Measurements from ENCODE around the gene PTPN1. TPM values are rescaled to one million over a fixed set of nuclear protein-coding genes. Genes with fewer than 3 reads are reported as not detected.

Gene PTPN1
- total and polyA plus RNA-seq, 2 of the 13 experiments (the other 11 are each of a cell fraction or from before 2014, with no cell fraction given): 17.7 to 37.2 TPM

DNA sequence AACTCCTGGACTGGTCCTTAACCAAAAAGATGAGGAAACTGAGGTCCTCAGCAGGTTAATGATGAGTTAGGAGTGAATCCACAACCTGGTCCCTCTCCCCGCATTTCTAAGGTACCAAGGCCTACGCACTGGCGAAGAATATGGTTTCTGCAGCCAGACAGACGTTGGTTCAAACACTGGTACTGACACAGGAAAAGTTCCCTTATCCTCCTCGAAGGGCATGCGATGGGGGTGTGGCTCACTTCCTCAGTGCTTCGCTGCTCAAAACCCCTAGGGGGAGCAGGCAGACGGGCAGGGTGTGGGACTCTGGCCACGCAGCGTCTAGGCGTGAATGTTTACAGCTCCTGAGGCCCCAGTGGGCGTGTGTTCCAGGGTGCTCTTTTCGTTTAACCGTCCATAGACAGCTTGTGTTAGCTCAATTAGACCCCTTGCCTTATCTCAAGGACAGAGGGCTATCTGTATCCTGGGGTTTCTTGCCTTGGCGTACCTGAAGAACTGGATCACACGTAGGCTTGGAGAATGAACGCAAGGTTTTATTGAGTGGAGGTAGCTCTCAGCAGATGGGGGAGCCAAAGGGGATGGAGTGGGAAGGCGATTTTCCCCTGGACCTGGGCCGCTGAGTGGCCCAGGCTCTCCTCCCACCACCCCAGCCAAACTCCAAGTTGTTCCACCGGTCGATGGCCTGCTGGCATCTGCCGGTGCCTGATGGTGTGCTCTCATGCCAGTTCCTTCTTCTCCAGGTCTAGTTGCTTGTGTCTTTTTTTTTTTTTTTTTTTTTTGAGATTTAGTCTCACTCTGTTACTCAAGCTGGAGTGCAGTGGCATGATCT is 31.8 kb upstream of the PTPN1 start (continued):
- TF ChIP-seq ZNF17 (CRISPR knock-in tag; IDR thresholded peaks at IDR 0.05) (no peak), IRX3 (CRISPR knock-in tag; IDR thresholded peaks at IDR 0.05; ENCODE audit: borderline replicate concordance, low read depth) (no peak), TMF1 (CRISPR knock-in tag; IDR thresholded peaks at IDR 0.05; ENCODE audit: low read depth) (no peak), MTA3 (CRISPR knock-in tag; IDR thresholded peaks at IDR 0.05) (no peak), ZFP82 (CRISPR knock-in tag; IDR thresholded peaks at IDR 0.05; ENCODE audit: borderline replicate concordance) (no peak), ZNF772 (CRISPR knock-in tag; IDR thresholded peaks at IDR 0.05) (no peak), NFRKB (IDR thresholded peaks at IDR 0.05) (no peak), SP5 (CRISPR knock-in tag; IDR thresholded peaks at IDR 0.05; ENCODE audit: borderline replicate concordance, low read depth) (no peak)
- TF ChIP-seq, protein P1, sequence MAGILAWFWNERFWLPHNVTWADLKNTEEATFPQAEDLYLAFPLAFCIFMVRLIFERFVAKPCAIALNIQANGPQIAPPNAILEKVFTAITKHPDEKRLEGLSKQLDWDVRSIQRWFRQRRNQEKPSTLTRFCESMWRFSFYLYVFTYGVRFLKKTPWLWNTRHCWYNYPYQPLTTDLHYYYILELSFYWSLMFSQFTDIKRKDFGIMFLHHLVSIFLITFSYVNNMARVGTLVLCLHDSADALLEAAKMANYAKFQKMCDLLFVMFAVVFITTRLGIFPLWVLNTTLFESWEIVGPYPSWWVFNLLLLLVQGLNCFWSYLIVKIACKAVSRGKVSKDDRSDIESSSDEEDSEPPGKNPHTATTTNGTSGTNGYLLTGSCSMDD (CRISPR knock-in tag; IDR thresholded peaks at IDR 0.05): no peak
- TF ChIP-seq, protein P2, sequence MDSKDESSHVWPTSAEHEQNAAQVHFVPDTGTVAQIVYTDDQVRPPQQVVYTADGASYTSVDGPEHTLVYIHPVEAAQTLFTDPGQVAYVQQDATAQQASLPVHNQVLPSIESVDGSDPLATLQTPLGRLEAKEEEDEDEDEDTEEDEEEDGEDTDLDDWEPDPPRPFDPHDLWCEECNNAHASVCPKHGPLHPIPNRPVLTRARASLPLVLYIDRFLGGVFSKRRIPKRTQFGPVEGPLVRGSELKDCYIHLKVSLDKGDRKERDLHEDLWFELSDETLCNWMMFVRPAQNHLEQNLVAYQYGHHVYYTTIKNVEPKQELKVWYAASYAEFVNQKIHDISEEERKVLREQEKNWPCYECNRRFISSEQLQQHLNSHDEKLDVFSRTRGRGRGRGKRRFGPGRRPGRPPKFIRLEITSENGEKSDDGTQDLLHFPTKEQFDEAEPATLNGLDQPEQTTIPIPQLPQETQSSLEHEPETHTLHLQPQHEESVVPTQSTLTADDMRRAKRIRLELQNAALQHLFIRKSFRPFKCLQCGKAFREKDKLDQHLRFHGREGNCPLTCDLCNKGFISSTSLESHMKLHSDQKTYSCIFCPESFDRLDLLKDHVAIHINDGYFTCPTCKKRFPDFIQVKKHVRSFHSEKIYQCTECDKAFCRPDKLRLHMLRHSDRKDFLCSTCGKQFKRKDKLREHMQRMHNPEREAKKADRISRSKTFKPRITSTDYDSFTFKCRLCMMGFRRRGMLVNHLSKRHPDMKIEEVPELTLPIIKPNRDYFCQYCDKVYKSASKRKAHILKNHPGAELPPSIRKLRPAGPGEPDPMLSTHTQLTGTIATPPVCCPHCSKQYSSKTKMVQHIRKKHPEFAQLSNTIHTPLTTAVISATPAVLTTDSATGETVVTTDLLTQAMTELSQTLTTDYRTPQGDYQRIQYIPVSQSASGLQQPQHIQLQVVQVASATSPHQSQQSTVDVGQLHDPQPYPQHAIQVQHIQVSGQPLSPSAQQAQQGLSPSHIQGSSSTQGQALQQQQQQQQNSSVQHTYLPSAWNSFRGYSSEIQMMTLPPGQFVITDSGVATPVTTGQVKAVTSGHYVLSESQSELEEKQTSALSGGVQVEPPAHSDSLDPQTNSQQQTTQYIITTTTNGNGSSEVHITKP (CRISPR knock-in tag; IDR thresholded peaks at IDR 0.05; ENCODE audit: low read depth): no peak
- TF ChIP-seq, protein P3, sequence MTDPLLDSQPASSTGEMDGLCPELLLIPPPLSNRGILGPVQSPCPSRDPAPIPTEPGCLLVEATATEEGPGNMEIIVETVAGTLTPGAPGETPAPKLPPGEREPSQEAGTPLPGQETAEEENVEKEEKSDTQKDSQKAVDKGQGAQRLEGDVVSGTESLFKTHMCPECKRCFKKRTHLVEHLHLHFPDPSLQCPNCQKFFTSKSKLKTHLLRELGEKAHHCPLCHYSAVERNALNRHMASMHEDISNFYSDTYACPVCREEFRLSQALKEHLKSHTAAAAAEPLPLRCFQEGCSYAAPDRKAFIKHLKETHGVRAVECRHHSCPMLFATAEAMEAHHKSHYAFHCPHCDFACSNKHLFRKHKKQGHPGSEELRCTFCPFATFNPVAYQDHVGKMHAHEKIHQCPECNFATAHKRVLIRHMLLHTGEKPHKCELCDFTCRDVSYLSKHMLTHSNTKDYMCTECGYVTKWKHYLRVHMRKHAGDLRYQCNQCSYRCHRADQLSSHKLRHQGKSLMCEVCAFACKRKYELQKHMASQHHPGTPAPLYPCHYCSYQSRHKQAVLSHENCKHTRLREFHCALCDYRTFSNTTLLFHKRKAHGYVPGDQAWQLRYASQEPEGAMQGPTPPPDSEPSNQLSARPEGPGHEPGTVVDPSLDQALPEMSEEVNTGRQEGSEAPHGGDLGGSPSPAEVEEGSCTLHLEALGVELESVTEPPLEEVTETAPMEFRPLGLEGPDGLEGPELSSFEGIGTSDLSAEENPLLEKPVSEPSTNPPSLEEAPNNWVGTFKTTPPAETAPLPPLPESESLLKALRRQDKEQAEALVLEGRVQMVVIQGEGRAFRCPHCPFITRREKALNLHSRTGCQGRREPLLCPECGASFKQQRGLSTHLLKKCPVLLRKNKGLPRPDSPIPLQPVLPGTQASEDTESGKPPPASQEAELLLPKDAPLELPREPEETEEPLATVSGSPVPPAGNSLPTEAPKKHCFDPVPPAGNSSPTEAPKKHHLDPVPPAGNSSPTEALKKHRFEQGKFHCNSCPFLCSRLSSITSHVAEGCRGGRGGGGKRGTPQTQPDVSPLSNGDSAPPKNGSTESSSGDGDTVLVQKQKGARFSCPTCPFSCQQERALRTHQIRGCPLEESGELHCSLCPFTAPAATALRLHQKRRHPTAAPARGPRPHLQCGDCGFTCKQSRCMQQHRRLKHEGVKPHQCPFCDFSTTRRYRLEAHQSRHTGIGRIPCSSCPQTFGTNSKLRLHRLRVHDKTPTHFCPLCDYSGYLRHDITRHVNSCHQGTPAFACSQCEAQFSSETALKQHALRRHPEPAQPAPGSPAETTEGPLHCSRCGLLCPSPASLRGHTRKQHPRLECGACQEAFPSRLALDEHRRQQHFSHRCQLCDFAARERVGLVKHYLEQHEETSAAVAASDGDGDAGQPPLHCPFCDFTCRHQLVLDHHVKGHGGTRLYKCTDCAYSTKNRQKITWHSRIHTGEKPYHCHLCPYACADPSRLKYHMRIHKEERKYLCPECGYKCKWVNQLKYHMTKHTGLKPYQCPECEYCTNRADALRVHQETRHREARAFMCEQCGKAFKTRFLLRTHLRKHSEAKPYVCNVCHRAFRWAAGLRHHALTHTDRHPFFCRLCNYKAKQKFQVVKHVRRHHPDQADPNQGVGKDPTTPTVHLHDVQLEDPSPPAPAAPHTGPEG (CRISPR knock-in tag; IDR thresholded peaks at IDR 0.05): peak; percentile 30; the same call in 1 of the 2 replicates
- TF ChIP-seq, protein P4, sequence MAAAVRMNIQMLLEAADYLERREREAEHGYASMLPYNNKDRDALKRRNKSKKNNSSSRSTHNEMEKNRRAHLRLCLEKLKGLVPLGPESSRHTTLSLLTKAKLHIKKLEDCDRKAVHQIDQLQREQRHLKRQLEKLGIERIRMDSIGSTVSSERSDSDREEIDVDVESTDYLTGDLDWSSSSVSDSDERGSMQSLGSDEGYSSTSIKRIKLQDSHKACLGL (CRISPR knock-in tag; IDR thresholded peaks at IDR 0.05): peak; percentile 35; the same call in 1 of the 2 replicates
- TF ChIP-seq, protein P5, sequence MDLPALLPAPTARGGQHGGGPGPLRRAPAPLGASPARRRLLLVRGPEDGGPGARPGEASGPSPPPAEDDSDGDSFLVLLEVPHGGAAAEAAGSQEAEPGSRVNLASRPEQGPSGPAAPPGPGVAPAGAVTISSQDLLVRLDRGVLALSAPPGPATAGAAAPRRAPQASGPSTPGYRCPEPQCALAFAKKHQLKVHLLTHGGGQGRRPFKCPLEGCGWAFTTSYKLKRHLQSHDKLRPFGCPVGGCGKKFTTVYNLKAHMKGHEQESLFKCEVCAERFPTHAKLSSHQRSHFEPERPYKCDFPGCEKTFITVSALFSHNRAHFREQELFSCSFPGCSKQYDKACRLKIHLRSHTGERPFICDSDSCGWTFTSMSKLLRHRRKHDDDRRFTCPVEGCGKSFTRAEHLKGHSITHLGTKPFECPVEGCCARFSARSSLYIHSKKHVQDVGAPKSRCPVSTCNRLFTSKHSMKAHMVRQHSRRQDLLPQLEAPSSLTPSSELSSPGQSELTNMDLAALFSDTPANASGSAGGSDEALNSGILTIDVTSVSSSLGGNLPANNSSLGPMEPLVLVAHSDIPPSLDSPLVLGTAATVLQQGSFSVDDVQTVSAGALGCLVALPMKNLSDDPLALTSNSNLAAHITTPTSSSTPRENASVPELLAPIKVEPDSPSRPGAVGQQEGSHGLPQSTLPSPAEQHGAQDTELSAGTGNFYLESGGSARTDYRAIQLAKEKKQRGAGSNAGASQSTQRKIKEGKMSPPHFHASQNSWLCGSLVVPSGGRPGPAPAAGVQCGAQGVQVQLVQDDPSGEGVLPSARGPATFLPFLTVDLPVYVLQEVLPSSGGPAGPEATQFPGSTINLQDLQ (CRISPR knock-in tag; IDR thresholded peaks at IDR 0.05): no peak
